ENCODE results near the gene FIGN. TPM values are rescaled to one million over a fixed set of nuclear protein-coding genes. Genes with fewer than 3 reads are reported as not detected.

FIGN gene
- total and polyA plus RNA-seq, 2 donors (not counting 1 experiment from before 2014, with no cell fraction given) = not detected

GRCh38 chr2:163665051-163665450, 70.8 kb downstream of the FIGN start:
- CTCF ChIA-PET = no interaction called here
- intact Hi-C loops (cut with micrococcal nuclease) = no loop called here
- Histone ChIP-seq H3K9ac (ENCODE audit: low read length) (no peak overlapping the region), H3K9me3 (ENCODE audit: control extremely low read depth in 1 of 3, control insufficient read depth in 2 of 3, insufficient read depth in 1 of 3, low read length in 2 of 3) (peaks cover 0 to 6% (median 0%) of the 10 kb centered on the region in 3 donors), H3K79me2 (ENCODE audit: control insufficient read depth, insufficient read depth, low read length) (no peaks in the 10 kb centered on the region), H3K36me3 (replicated peaks in 1 of 2; ENCODE audit: control extremely low read depth in 1 of 2, control insufficient read depth in 1 of 2, extremely low read depth in 1 of 2, insufficient read depth in 2 of 2, low read length in 1 of 2) (no peaks in the 10 kb centered on the region), H3K27me3 (replicated peaks in 1 of 4; ENCODE audit: control extremely low read depth in 1 of 4, control insufficient read depth in 3 of 4, insufficient read depth in 4 of 4, low read length in 3 of 4) (no peaks in the 10 kb centered on the region), H3K4me2 (replicated peaks; ENCODE audit: low read depth, low read length, poor library complexity, severe bottlenecking) (no peak overlapping the region), H3K4me3 (ENCODE audit: control extremely low read depth in 1 of 5, extremely low read depth in 1 of 5, insufficient read depth in 1 of 5, low read depth in 2 of 5, low read length in 4 of 5) (no peak overlapping the region), H3K27ac (ENCODE audit: low read length in 2 of 2) (no peak overlapping the region), H3K4me1 (ENCODE audit: control insufficient read depth in 2 of 2, insufficient read depth in 2 of 2, low read length in 2 of 2) (no peaks in the 10 kb centered on the region), H2AFZ (ENCODE audit: insufficient read depth, low read depth, low read length, poor library complexity, severe bottlenecking) (no peak overlapping the region), H4K20me1 (ENCODE audit: control insufficient read depth, insufficient read depth, low read length, poor library complexity, severe bottlenecking) (no peaks in the 10 kb centered on the region)
- TF ChIP-seq EZH2 (IDR thresholded peaks at IDR 0.05; ENCODE audit: borderline replicate concordance, insufficient read depth, low read depth, low read length, poor library complexity, severe bottlenecking) (no peak), CTCF (IDR thresholded peaks at IDR 0.05) (no peak)
- no peaks in the 10 kb centered on the region for H3K27me3 Mint-ChIP-seq
- POLR2A ChIA-PET = no interaction called here
- no peak overlapping the region for H3K27ac Mint-ChIP-seq
- H3K4me1 Mint-ChIP-seq = no peaks in the 10 kb centered on the region
- H3K4me3 Mint-ChIP-seq = no peak overlapping the region
- no peak for ATAC-seq (ENCODE audit: low read depth)
- DNase-seq = no peak
- no CpG with 5 or more reads among the region's 2 CpGs for WGBS (ENCODE audit: insufficient coverage)
- peaks cover 2% of the 10 kb centered on the region for H3K9me3 Mint-ChIP-seq (ENCODE audit: insufficient read depth)

- H3K9me3 Mint-ChIP-seq (ENCODE audit: insufficient read depth) = peaks cover 2% of the 10 kb centered on the region
These were observed 71.2 kb downstream of the FIGN start for GRCh38 chr2:163664610-163665009.

More at GRCh38 chr2:163664610-163665009, 71.2 kb downstream of the FIGN start:
- no peaks in the 10 kb centered on the region for H3K27me3 Mint-ChIP-seq
- intact Hi-C loops (cut with micrococcal nuclease) = no loop called here
- ATAC-seq (ENCODE audit: low read depth) = no peak
- CTCF ChIA-PET = no interaction called here
- no peak overlapping the region for H3K4me3 Mint-ChIP-seq
- Histone ChIP-seq H3K4me1 (ENCODE audit: control insufficient read depth in 2 of 2, insufficient read depth in 2 of 2, low read length in 2 of 2) (no peaks in the 10 kb centered on the region), H2AFZ (ENCODE audit: insufficient read depth, low read depth, low read length, poor library complexity, severe bottlenecking) (no peak overlapping the region), H3K79me2 (ENCODE audit: control insufficient read depth, insufficient read depth, low read length) (no peaks in the 10 kb centered on the region), H3K27me3 (replicated peaks in 1 of 4; ENCODE audit: control extremely low read depth in 1 of 4, control insufficient read depth in 3 of 4, insufficient read depth in 4 of 4, low read length in 3 of 4) (no peaks in the 10 kb centered on the region), H3K27ac (ENCODE audit: low read length in 2 of 2) (no peak overlapping the region), H3K4me2 (replicated peaks; ENCODE audit: low read depth, low read length, poor library complexity, severe bottlenecking) (no peak overlapping the region), H3K36me3 (replicated peaks in 1 of 2; ENCODE audit: control extremely low read depth in 1 of 2, control insufficient read depth in 1 of 2, extremely low read depth in 1 of 2, insufficient read depth in 2 of 2, low read length in 1 of 2) (no peaks in the 10 kb centered on the region), H3K9ac (ENCODE audit: low read length) (no peak overlapping the region), H3K9me3 (ENCODE audit: control extremely low read depth in 1 of 3, control insufficient read depth in 2 of 3, insufficient read depth in 1 of 3, low read length in 2 of 3) (peaks cover 0 to 6% (median 0%) of the 10 kb centered on the region in 3 donors), H3K4me3 (ENCODE audit: control extremely low read depth in 1 of 5, extremely low read depth in 1 of 5, insufficient read depth in 1 of 5, low read depth in 2 of 5, low read length in 4 of 5) (no peak overlapping the region), H4K20me1 (ENCODE audit: control insufficient read depth, insufficient read depth, low read length, poor library complexity, severe bottlenecking) (no peaks in the 10 kb centered on the region)
- no peak overlapping the region for H3K27ac Mint-ChIP-seq
- no peak for DNase-seq
- TF ChIP-seq EZH2 (IDR thresholded peaks at IDR 0.05; ENCODE audit: borderline replicate concordance, insufficient read depth, low read depth, low read length, poor library complexity, severe bottlenecking) = no peak
- no peak for TF ChIP-seq CTCF (IDR thresholded peaks at IDR 0.05)
- 90% methylated on average over 2 of the region's 5 CpGs for WGBS (ENCODE audit: insufficient coverage)
- POLR2A ChIA-PET = no interaction called here
- H3K4me1 Mint-ChIP-seq = no peaks in the 10 kb centered on the region
